GM18858 (cell line): ENCODE results near the gene ZNF17.
A peak's percentile ranks its signal among the peaks of the same experiment; 100 is the strongest.
"Not testable (repeated sequence)": the region's sequence is repeated elsewhere in the genome, so short reads cannot be mapped to it uniquely, and the experiment has no call there.

Source experiments
- ATAC-seq: cut with Tn5 transposase; IDR thresholded peaks from one replicate; pipeline ENCODE4 v1.9.1; 2021; ENCODE audit not compliant: unreplicated experiment

Gene ZNF17

DNA sequence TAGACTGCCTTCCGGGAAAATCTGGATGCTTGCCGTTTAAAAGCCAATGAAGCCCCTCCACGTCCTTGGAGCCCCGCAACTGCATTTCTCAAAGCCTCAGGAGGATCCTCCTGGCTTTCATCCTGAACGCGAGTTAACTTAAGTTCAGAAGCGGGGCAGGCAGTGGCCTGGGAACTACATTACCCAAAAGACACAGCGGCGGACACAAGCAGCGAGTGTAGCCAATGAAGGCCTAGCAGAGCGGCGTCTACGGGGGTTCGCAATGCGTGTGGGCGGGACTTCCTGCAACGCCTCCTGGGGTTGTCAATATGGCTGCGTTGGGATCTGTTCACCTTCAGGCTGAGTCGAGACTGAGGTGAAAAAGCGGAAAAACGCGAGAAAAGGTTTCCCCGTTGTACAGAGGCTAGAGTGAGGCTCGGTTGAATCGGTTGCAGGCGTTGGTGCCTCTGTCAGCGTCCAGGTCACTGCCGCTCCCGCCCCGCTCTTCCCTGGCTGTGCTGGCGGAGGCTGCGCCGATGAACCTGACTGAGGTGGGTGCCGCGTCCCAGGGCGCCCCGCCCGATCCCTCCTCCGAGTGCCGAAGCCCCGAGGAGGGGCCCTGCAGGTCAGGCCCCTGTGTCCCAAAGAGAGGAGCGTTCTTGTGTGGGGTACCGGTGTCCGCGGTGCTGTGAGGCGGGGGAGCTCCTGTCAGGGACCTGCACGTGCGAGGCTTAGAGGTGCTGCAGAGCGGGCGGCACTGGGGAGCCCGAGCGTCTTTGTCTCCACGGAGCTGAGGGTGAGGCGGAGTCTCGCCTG lies at the start of gene ZNF17:
ZNF17 (plus strand) TSS at position 285 of the 795 bp plus-strand sequence. CDS start 2,455 bp downstream, outside the sequence.
- peak; percentile 94 for ATAC-seq

DNA sequence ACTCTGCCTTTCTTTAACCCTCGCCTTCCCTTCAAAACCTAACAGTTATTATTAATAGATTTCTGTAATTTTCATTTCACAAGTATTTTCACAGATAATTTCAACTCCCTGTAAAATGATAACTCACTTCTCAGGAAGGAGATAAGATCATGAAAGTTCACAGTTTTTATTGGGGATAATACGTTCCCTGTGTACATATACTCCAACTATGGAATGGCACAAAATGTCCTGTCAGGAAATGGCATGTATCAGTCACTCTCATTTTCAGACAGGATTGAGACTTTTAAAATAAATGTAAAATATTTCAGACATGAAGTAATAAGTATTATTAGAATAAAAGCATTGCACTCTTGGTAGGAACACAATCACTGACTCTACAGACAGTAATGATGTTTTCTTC lies 48.5 kb upstream of the ZNF17 start:
- no peak for ATAC-seq

DNA sequence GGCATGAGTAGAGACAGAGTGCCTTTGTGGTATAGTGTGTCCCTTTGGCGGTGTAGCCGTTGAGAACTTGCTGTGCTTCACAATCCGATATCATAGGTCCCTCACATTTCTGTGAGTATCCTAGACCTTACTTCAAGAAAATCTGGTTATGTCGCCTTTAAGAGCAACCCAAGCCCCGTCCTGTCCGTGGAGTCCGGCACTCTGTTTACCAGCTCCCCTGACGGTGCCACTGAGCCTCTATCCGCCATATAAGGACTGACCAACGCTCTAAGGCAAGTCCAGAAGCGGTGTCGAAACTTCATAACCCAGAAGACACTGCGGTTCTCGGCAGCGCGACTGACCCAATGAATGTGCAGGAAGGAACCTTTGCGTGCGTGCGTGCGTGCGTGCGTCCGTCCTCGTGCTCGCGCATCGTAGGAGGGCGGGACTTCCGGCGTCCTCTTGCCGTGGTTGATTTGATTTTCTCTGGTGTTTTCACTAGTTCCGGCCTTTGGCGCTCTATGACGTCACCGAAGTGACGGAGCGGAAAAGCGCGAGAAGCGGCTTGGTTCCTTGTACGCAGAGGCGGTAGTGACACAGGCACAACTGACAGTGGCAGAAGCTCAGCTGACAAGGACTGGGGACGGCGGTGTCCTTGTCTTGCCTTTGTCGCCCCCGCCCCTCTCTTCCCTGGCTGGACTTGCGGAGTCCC lies 47.8 kb upstream of the ZNF17 start, which contains the start of the genes TRAPPC2B and ZNF547:
TRAPPC2B (plus strand) TSS at position 555 of the 691 bp plus-strand sequence. CDS start 1,283 bp downstream, outside the sequence.
ZNF547 (plus strand) TSS at position 555 of the 691 bp plus-strand sequence. CDS start 5,005 bp downstream, outside the sequence.
- ATAC-seq = peak; percentile 90

DNA sequence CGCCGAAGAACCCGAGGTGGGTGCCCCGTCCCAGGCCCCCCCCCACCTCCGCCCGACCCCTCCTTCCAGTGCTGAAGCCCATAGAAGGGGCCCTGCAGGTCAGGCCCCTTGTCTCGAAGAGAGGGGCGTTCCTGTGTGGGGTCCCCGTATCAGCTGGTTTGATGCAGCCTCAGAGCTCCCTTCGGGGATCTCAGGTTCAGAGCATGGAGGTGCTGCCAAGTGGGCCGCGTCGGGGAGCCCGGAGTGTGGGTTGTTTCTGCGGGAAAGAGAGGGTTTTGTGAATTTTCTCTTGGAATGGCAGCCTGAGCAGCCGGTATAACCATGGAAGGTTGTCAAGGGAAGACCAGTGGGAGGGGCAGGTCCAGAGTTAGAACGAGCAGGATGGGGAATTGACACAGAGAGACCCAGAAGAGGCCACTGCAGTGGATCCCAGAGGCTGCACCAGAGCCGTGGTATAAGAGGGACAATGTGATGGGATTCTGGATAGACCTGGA lies 47.2 kb upstream of the ZNF17 start:
- no peak for ATAC-seq

DNA sequence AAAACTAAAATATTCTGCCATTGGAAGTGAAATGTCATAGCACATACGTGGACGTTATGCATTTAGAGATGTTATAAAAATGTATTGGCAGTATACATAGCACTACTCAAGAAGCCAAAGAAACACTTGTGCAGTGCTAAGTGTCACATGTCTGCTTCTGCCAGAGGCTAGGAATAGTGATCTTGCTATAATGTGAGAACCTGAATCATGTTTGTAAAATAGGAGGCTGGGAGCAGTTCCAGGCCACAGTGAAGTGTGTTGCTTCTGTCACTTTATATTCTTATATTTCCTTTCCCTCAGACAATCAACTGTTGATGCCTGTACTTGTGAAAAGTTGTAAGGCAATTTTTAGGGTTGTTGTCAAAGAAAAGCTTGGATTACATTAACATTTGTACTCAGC lies 44.2 kb upstream of the ZNF17 start:
- no peak for ATAC-seq

DNA sequence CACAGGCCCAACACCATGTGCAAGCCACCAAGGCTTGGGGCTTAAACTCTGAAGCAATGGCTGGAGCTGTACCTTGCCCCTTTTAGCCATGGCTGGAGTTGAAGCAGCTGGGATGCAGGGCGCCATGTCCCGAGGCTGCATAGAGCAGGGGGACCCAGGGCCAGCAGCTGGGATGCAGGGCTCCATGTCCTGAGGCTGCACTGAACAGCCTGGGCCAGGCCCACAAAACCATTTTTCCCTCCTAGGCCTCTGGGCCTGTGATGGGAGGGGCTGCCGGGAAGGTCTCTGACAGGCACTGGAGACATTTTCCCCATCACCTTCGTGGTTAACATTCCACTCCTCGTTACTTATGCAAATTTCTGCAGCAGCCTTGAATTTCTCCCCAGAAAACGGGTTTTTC lies 36.8 kb upstream of the ZNF17 start:
- ATAC-seq = no peak

DNA sequence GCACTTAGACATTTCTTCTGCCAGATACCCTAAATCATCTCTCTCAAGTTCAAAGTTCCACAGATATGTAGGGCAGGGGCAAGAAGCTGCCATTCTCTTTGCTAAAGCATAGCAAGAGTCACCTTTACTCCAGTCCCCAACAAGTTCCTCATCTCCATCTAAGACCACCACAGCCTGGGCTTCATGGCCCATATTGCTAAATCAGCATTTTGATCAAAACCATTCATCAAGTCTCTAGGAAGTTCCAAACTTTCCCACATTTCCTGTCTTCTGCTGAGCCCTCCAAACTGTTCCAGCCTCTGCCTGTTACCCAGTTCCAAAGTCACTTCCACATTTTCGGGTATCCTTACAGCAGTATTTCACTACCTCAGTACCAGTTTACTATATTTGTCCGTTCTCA lies 36.3 kb upstream of the ZNF17 start:
- not testable (repeated sequence) for ATAC-seq

DNA sequence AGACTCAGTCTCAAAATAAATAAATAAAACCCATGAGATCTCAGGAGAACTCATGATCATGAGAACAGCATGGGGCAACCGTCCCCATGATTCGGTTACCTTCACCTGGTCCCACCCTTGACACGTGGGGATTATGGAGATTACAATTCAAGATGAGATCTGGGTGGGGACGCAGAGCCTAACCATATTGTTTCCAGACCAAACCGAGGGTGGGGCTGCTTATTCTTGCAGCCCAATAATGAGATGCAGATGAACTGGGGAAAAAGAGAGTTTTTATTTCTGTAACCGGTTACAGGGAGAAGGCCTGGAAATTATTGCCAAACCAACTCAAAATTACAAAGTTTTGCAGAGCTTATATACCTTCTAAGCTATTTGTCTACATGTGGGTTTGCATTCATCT lies 34.8 kb upstream of the ZNF17 start:
- no peak for ATAC-seq

DNA sequence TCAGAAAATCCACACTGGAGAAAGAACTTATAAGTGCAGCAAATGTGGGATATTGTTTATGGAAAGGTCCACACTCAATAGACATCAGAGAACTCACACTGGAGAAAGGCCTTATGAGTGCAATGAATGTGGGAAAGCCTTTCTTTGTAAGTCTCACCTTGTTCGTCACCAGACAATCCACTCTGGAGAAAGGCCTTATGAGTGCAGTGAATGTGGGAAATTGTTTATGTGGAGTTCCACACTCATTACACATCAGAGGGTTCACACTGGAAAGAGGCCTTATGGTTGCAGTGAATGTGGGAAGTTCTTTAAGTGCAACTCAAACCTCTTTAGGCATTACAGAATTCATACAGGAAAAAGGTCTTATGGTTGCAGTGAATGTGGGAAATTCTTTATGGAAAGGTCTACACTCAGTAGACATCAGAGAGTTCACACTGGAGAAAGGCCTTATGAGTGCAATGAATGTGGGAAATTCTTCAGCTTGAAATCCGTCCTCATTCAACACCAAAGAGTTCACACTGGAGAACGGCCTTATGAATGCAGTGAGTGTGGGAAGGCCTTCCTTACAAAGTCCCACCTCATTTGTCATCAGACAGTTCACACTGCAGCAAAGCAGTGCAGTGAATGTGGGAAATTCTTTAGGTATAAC lies 33.3 kb upstream of the ZNF17 start:
- ATAC-seq = no peak

DNA sequence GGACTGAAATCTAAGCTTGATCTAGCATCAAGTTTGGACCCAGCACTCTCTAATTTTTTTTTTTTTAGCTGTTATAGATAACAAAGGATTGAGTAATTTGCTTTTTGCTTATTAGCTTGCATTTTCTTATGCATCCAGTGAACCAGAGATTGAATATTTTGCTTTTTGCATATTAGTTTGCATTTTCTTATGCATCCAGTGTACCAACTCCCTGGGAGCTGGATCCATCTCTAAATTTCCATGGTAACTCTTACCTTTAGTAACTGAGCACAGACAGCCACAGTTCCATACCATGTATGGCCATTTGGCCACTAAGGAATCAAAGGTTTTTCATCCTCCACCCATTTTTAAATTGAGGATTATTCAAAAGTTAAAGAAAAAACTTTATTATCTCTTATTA lies 30.0 kb upstream of the ZNF17 start:
- ATAC-seq = no peak

DNA sequence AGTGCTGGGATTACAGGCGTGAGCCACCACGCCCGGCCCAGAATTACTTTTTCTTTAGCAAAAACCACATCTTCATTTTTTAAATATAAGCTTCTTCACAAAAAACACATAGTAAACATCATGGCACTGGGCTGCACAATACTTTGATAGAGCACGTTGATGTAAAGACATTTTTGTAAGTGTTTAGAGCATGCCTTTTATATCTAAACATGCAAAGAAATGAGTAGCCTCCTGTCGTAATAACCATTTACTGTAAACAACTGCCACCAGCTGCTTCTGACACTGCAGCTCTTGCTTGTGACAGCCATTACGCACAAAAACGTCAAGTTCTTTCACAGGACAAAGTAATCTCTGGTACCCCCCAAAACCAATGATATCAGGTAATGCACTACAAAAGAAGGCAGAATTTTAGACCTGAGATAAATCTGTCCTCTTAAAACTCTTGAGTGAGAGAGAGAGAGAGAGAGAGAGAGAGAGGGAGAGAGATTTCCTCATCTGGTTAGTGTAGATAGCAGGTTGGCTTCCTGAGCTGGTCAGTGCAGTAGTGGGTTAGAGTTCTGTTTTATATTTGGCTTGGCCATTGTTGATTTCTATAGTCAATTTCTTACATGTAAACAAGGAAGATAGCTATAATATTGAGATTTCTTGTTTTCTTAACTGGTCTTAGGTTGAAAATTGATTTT lies 28.0 kb upstream of the ZNF17 start:
- ATAC-seq = no peak

DNA sequence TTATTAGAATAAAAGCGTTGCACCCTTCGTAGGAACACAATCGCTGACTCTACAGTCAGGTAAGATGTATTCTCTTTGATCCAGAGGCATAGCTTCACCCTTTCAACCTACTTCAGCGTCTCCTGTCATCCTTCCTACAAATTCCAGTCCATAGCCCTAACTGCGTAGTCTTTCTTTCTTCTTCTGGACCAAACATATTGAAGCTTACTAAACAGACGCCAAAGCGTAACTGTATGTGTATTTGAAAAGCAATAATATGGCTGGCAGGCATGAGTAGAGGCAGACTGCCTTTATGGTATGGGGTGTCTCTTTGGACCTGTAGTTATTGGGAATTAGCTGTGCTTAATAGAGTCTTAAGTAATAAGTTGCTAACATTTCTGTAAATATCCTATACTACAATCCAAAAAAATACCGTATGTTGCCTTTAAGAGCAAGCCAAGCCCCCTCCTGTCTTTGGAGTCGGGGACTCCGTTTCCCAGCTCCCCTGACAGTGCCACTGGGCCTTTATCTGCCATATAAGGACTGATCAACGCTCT lies 21.7 kb upstream of the ZNF17 start:
- ATAC-seq = no peak

DNA sequence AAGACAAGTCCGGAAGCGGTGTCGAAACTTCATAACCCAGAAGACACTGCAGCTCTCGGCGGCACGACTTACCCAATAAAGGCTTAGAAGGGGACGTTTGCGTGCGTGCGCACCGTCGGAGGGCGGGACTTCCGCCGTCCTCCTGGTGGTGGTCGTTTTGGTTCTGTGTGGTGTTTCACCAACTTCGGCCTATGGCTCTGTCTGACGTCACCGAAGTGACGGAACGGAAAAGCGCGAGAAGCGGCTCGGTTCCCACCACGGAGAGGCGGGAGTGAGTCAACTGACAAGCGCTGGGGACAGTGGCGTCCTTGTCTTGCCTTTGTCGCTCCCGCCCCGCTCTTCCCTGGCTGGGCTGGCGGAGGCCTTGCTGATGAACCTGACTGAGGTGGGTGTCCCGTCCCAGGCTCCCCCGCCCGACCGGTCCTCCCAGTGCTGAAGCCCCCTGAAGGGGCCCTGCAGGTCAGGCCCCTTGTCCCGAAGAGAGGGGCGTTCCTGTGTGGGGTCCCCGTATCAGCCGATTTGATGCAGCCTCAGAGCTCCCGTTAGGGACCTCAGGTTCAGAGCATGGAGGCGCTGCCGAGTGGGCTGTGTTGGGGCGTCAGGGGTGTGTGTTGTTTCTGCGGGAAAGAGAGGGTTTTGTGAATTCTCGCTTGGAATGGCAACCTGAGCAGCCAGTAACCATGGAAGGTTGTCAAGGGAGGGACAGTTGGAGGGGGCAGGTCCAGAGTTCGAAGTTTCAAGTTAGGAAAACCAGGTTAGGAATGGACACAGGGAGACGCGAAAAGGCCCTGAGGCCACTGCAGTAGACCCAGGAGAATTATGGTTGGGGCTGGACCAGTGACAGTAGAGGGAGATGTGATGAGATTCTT lies 21.0 kb upstream of the ZNF17 start, which contains the start of gene ZNF548:
ZNF548 (plus strand) TSS at position 125 of the 869 bp plus-strand sequence; CDS start at position 371, 246 bp downstream.
- peak; percentile 92 for ATAC-seq

DNA sequence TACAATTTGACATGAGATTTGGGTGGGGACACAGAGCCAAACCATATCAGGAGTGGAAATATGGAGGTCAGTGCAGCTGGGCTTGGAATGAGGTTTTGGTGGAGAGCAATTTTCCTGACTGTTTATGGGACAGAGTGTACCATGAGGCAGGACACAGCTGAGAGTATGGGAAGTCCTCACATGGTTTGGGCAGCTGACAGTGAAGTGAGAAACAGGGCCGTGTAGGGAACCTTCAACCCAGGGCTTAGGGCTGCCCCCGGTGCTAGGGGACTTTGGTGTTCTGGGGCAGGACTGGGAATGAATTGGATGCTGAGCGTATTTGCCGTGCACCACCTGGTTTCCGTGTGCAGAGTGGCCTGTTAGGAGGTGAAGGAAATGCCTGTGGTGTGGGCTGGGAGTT lies 15.3 kb upstream of the ZNF17 start:
- ATAC-seq = no peak

DNA sequence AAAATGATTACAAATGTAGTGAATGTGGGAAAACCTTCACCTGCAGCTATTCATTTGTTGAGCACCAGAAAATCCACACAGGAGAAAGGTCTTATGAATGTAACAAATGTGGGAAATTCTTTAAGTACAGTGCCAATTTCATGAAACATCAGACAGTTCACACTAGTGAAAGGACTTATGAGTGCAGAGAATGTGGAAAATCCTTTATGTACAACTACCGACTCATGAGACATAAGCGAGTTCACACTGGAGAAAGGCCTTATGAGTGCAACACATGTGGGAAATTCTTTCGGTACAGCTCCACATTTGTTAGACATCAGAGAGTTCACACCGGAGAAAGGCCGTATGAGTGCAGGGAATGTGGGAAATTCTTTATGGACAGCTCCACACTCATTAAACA lies 12.1 kb upstream of the ZNF17 start:
- no peak for ATAC-seq

DNA sequence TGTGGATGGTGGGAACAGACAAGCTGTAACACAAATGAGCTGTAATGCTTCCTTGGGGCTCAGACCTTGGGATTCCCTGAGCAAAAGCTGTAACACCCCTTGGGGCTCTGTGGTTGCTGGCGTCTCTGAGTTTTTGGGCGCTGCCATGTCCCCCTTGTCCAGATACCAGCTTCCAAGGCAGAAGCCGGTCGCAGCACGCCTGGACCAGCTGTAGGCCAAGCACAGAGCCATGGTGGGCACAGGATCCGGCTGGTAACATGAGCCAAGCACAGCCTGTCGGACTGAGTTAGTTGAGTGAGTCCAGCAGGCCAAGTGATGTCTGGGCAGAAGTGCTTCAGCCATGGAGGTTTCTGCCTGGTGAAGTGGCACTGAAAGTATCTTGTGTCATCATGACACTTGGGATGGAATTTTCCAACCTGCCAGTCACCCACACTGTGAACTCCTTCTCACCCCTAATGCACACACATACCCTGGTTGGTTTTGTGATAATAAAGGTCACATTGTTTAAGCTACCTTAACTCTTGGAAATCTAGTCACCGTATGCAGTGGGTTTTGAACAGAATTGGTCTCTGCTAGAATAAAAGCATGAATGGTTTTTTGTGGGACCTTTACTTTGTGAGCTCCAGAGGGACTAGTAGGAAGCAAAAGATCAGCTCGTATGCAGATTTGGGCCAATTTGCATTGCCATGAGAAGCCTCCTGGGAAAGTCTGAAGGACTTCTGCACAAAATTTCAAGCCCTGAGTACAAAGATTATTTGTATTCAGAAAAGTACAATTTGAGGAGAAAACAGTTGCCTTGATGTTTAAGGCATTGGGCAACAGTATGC lies 7.0 kb upstream of the ZNF17 start:
- ATAC-seq = no peak

DNA sequence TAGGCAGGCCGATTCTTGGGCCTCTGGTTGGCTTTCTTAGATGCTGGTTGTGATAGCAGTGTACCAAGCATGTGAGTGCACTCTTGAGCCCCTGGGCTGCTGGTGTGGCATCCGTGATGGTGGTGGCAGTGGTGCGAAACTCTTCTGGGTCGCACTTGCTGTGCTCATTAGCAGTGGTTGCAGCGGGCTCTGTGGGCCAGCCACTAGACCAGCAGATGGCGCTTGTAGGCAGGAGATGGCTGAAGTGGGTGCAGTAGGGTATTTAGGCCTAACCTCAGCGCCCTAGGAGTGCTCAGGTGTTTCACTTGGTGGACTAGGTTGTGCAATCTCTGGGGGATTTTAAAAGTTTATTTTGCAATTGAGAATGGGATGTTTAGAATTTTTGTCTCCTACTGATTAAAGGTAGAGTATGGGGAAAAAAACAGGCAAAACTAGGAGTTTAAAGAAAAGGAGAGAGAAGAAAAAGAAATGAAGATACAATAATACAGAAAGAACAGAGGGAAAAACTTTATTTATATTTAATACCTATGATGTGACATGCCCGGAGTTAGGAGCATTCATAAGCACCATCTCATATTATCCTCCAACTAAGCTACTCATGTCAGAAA lies 4.3 kb upstream of the ZNF17 start:
- ATAC-seq = no peak

DNA sequence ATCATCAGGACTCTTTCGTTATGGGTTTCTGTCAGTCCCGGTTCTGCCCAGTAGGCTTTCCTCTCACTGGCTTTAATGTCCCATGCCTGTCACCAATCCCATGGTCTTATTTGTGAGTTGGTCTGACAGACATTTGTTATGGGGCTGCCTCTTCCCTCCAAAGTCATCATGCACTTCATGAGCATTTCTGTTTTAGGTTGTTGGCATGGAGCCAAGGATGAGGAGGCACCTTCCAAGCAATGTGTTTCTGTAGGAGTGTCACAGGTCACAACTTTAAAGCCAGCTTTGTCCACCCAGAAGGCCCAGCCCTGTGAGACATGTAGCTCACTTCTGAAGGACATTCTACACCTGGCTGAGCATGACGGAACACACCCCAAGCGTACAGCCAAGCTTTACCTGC lies 8.5 kb downstream of the ZNF17 start:
- ATAC-seq = no peak
